K562 (cell line): Measurements from ENCODE around the gene USP16. TPM values are rescaled to one million over a fixed set of nuclear protein-coding genes. Genes with fewer than 3 reads are reported as not detected.

Experiments
- EHMT2 ChIP-seq: fragments of 450-650 bp; IDR thresholded peaks from 2 replicates; pipeline ENCODE4 v1.6.1; 2018; ENCODE audit warnings: antibody characterized with exemption
- JUND ChIP-seq, 2 experiments: IDR thresholded peaks; 2 replicates in 1 of 2; 3 replicates in 1 of 2; pipeline ENCODE4 v1.6.1; 2011; ENCODE audit warnings: borderline replicate concordance in 2 of 2, low read depth in 2 of 2, low read length in 2 of 2, improper control_type of control experiment in 1 of 2, missing biosample characterization in 1 of 2, missing genetic modification characterization in 1 of 2, missing genetic modification reagents in 1 of 2
- SOX6 ChIP-seq: fragments of 450-650 bp; IDR thresholded peaks from 2 replicates; pipeline ENCODE4 v1.6.1; 2014; ENCODE audit warnings: mild to moderate bottlenecking
- U2AF1 ChIP-seq: fragments of 200-400 bp; formaldehyde crosslinking; optimal IDR thresholded peaks from 2 replicates; pipeline ENCODE3; 2017; ENCODE audit warnings: mild to moderate bottlenecking, low read depth, low read length, moderate library complexity
- ZC3H8 ChIP-seq: fragments of 450-650 bp; IDR thresholded peaks from 2 replicates; pipeline ENCODE4 v1.6.1; 2017
- ZNF764 ChIP-seq: fragments of 250-450 bp; sonication (Bioruptor Pico); IDR thresholded peaks from 2 replicates; pipeline ENCODE4 v1.4.0; 2020; ENCODE audit warnings: low read depth, mild to moderate bottlenecking, moderate library complexity
- polyA plus RNA-seq, 8 experiments: library from polyadenylated mRNA; depleted of rRNA in 4 of 8; stranded (reverse) in 5 of 8; unstranded in 3 of 8; fragments of >200 nt; fragmentation: Nextera tagmentation in 2 of 8; fragmentation: Illumina TruSeq in 1 of 8; extraction: Ambion mirVana in 2 of 8; extraction: Trizol in 1 of 8; gene quantifications; 2 replicates each; pipeline versions ENCODE4 v1.2.1 to v1.2.3, GENCODE V29; 2011 to 2014; ENCODE audit warnings: inconsistent platforms in 1 of 8, missing spikeins in 1 of 8
- total RNA-seq, 7 experiments: library from RNA; depleted of rRNA in 6 of 7; stranded (reverse); fragments of >200 nt in 6 of 7; fragmentation: Illumina TruSeq in 2 of 7; extraction: Trizol in 2 of 7; gene quantifications; 2 replicates each; pipeline versions ENCODE4 v1.2.1 to v1.2.3, GENCODE V29; 2011 to 2021; ENCODE audit warnings: low replicate concordance in 1 of 7
- TF ChIP-seq, protein P1 (sequence below), 2 experiments: fragments of 450-650 bp; IDR thresholded peaks; 2 replicates each; pipeline ENCODE4 v1.6.1; 2016; ENCODE audit warnings: mild to moderate bottlenecking in 2 of 2, borderline replicate concordance in 1 of 2, low read depth in 1 of 2, moderate library complexity in 1 of 2
- TF ChIP-seq, protein P2 (sequence below): sonication (generic); formaldehyde crosslinking; IDR thresholded peaks from 2 replicates; pipeline ENCODE4 v1.8.0; 2022; ENCODE audit warnings: missing genetic modification reagents, mild to moderate bottlenecking, moderate library complexity, borderline replicate concordance
- TF ChIP-seq, protein P3 (sequence below): sonication (generic); formaldehyde crosslinking; IDR thresholded peaks from 2 replicates; pipeline ENCODE4 v1.8.1; 2023; ENCODE audit warnings: mild to moderate bottlenecking, missing genetic modification reagents
- TF ChIP-seq, protein P4 (sequence below), 2 experiments: fragments of 150-350 bp in 1 of 2; IDR thresholded peaks; 2 replicates each; pipeline ENCODE4 v1.6.1; 2012 to 2016; ENCODE audit warnings: low read depth in 2 of 2, low read length in 2 of 2, mild to moderate bottlenecking in 1 of 2, moderate library complexity in 1 of 2

Gene USP16
- total and polyA plus RNA-seq, 9 of the 15 experiments (the other 6 are each of a cell fraction or from before 2014, with no cell fraction given) = 38.4 to 90.9 (median 62.8) TPM

DNA sequence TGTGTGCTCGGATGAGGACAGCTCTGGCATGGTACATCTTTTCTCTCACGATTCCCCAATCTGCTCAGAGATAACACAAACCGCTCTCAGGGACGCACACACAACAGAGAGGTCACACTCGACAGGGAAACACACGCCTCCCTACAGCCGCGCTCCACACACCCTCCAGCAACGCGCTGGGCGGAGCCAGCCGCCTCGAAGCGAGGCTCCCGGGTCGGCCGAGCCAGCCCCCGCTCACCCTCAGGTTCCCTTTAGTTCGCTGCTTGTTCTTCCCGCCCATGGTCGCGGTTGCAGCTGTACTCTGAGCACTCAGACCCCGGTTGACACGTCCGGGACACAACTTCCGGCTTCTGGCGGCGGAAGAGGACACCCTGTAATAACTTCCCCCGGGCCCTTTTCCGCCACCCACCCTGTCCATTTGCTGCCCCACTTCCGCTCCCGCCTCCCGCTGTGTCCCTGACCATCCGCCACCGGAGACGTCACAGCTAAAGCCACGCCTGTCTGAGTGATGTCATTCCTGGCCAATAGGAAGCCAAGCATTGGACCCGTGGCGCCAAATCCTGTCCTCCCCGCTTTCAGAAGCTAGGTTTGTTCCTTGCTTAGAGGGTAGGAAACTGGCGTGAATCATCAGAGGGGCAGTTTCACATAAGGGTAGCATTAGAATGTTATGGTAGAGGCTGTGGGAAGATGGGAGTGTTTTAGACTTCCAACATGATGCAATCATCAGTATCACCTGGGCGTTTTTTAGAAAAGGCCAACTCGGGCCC, 31.8 kb upstream of the USP16 start, which contains the start of gene LTN1 (continued):
- TF ChIP-seq, protein P1, sequence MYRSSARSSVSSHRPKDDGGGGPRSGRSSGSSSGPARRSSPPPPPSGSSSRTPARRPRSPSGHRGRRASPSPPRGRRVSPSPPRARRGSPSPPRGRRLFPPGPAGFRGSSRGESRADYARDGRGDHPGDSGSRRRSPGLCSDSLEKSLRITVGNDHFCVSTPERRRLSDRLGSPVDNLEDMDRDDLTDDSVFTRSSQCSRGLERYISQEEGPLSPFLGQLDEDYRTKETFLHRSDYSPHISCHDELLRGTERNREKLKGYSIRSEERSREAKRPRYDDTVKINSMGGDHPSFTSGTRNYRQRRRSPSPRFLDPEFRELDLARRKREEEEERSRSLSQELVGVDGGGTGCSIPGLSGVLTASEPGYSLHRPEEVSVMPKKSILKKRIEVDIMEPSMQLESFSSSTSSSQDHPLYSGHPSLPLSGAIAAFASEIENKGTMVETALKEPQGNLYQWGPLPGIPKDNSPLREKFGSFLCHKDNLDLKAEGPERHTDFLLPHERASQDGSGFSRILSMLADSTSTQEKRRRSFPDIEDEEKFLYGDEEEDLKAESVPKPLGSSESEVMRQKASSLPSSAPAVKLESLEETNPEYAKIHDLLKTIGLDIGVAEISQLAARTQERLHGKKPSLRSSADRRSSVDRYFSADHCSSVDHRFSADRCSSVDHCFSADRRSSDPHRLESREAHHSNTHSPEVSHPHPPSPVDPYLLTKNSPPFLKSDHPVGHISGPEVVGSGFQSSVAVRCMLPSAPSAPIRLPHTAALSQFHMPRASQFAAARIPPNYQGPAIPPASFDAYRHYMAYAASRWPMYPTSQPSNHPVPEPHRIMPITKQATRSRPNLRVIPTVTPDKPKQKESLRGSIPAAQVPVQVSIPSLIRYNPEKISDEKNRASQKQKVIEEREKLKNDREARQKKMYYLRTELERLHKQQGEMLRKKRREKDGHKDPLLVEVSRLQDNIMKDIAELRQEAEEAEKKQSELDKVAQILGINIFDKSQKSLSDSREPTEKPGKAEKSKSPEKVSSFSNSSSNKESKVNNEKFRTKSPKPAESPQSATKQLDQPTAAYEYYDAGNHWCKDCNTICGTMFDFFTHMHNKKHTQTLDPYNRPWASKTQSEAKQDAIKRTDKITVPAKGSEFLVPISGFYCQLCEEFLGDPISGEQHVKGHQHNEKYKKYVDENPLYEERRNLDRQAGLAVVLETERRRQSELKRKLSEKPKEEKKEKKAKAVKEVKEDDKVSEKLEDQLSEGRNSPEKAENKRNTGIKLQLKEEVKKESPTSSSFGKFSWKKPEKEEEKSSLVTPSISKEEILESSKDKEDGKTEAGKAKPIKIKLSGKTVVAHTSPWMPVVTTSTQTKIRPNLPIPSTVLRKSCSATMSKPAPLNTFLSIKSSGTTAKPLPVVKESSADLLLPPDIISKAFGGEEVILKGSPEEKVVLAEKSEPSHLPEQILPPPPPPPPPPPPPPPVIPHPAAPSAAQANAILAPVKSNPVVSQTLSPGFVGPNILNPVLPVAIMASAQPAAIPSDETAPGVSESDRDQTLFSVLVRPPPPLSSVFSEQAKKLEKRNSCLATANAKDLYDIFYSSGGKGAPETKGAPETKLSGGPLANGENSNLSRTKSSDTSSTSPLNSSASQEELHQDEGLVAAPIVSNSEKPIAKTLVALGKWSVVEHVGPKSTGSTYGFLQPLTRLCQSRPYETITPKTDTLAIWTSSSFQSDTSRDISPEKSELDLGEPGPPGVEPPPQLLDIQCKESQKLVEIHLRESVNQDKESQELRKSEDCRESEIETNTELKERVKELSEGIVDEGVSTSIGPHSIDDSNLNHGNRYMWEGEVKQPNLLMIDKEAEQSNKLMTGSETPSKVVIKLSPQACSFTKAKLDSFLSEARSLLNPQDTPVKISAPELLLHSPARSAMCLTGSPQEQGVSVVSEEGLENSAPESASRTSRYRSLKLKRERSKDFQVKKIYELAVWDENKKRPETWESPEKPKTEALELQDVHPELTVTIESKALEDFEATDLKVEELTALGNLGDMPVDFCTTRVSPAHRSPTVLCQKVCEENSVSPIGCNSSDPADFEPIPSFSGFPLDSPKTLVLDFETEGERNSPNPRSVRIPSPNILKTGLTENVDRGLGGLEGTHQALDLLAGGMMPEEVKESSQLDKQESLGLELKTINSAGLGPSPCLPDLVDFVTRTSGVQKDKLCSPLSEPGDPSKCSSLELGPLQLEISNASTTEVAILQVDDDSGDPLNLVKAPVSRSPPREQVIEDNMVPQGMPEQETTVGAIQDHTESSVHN (IDR thresholded peaks at IDR 0.05; ENCODE audit: borderline replicate concordance in 1 of 2, low read depth in 1 of 2) = no peak
- peak; percentile 99 for TF ChIP-seq JUND (IDR thresholded peaks at IDR 0.05; ENCODE audit: borderline replicate concordance, low read depth, low read length)
- peak; percentile 93 for TF ChIP-seq JUND (tag; IDR thresholded peaks at IDR 0.05; ENCODE audit: borderline replicate concordance, low read depth, low read length)
- TF ChIP-seq, protein P2, sequence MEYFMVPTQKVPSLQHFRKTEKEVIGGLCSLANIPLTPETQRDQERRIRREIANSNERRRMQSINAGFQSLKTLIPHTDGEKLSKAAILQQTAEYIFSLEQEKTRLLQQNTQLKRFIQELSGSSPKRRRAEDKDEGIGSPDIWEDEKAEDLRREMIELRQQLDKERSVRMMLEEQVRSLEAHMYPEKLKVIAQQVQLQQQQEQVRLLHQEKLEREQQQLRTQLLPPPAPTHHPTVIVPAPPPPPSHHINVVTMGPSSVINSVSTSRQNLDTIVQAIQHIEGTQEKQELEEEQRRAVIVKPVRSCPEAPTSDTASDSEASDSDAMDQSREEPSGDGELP (CRISPR knock-in tag) = peak; percentile 97
- TF ChIP-seq EHMT2 = no peak; the same call in 1 of the 2 replicates
- TF ChIP-seq, protein P3, sequence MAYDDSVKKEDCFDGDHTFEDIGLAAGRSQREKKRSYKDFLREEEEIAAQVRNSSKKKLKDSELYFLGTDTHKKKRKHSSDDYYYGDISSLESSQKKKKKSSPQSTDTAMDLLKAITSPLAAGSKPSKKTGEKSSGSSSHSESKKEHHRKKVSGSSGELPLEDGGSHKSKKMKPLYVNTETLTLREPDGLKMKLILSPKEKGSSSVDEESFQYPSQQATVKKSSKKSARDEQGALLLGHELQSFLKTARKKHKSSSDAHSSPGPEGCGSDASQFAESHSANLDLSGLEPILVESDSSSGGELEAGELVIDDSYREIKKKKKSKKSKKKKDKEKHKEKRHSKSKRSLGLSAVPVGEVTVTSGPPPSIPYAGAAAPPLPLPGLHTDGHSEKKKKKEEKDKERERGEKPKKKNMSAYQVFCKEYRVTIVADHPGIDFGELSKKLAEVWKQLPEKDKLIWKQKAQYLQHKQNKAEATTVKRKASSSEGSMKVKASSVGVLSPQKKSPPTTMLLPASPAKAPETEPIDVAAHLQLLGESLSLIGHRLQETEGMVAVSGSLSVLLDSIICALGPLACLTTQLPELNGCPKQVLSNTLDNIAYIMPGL (CRISPR knock-in tag) = no peak
- 0 out of 2 replicates have a peak, but pooled peaks have one; percentile 68 for TF ChIP-seq ZC3H8
- no peak; the same call in none of the 2 replicates for TF ChIP-seq SOX6
- TF ChIP-seq ZNF764 = no peak
- TF ChIP-seq, protein P4, sequence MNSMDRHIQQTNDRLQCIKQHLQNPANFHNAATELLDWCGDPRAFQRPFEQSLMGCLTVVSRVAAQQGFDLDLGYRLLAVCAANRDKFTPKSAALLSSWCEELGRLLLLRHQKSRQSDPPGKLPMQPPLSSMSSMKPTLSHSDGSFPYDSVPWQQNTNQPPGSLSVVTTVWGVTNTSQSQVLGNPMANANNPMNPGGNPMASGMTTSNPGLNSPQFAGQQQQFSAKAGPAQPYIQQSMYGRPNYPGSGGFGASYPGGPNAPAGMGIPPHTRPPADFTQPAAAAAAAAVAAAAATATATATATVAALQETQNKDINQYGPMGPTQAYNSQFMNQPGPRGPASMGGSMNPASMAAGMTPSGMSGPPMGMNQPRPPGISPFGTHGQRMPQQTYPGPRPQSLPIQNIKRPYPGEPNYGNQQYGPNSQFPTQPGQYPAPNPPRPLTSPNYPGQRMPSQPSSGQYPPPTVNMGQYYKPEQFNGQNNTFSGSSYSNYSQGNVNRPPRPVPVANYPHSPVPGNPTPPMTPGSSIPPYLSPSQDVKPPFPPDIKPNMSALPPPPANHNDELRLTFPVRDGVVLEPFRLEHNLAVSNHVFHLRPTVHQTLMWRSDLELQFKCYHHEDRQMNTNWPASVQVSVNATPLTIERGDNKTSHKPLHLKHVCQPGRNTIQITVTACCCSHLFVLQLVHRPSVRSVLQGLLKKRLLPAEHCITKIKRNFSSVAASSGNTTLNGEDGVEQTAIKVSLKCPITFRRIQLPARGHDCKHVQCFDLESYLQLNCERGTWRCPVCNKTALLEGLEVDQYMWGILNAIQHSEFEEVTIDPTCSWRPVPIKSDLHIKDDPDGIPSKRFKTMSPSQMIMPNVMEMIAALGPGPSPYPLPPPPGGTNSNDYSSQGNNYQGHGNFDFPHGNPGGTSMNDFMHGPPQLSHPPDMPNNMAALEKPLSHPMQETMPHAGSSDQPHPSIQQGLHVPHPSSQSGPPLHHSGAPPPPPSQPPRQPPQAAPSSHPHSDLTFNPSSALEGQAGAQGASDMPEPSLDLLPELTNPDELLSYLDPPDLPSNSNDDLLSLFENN (IDR thresholded peaks at IDR 0.05; ENCODE audit: low read depth in 2 of 2, low read length in 2 of 2) = peak in 1 of 2 experiments; percentile 15; a peak in 1 of 4 replicates
- TF ChIP-seq U2AF1 = no peak
